NCI-H526 treated with DMSO at 0.1 percent for 48 hours (cell line): ENCODE results near the gene ERCC4.

ENCODE experiments used
- DNase-seq: peaks from one replicate; lab custom pipeline; 2025; lab: John Stamatoyannopoulos, UW

Gene ERCC4

DNA sequence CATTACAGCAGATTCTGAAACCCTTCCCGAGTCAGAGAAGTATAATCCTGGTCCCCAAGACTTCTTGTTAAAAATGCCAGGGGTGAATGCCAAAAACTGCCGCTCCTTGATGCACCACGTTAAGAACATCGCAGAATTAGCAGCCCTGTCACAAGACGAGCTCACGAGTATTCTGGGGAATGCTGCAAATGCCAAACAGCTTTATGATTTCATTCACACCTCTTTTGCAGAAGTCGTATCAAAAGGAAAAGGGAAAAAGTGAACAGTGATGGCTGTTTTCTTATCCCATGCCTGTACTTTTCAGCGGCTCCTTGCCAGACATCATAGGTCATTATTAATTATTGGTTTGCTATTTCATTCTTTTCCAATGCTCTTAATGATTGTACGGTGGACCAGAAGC, 28.1 kb downstream of the ERCC4 start:
- no peak for DNase-seq

DNA sequence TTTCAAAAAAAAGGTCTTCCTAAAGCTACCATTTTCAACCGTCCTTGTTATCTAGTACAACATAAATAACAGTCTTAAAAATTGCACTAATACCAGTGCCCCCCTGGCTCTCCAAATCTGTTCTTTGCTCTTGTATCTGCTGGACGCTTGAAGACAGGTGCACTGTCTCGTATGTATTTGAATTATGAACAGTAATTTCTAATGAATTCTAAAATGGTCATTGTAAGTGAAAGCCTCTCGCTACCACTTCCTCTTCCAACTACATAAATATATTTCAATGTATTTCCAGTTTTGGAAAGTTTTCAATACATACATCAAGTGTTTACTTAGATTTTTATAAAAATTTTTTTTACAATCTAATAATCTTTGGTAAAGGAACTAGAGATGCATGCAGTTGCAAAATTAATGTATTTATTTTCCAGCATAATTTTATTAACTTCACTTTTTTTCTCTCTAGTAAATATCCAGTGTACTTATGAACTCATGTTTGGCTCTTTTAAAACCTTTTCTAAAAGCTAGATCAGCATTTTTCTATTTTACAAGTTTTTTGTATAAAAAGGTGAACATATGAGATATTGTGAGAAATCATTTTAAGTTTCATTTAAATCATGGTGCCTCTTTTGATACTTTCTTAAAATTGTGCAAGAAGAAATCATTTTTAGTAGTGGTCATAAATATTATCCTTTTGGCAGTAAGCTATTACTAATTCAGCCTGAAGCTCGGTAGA, 31.0 kb downstream of the ERCC4 start:
- DNase-seq: no peak

DNA sequence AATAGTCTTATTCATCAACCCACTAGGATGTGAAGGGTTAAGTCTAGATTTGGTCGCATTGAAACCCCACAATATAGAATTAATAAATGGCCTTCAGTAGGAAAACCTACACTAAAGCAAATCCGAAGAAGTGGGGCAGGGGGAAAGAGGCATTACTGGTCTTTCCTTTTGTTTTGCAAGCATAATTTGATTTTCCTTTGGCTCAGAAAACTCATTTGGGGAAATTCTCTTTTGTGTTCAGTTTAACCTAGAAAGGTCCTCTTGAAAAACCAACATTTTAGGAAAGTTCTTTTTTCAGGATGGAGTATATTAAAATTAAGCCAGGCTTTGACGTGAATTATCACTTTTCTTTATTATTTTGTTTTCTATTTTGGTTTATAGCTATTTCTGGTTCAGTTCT, 31.7 kb downstream of the ERCC4 start:
- no peak for DNase-seq

DNA sequence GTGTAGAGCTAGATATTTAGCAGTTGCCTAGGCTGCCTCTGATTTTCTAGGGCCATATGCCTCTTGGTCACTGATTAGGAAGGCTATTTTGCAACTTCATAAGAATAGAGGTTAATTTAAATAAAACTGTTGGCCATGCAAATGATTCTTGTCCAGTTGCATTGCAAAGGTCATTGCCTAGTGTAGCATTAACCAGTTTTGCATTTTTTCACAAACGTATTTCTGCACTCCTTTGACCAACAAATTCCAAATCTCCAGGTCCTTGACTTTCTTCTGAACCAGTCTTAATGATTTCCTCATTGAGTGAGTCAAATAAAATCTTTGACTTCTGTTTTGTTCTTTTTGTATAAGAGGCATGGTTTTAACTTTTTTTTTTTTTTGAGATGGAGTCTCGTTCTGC, 33.5 kb downstream of the ERCC4 start:
- DNase-seq: peak; percentile 27

DNA sequence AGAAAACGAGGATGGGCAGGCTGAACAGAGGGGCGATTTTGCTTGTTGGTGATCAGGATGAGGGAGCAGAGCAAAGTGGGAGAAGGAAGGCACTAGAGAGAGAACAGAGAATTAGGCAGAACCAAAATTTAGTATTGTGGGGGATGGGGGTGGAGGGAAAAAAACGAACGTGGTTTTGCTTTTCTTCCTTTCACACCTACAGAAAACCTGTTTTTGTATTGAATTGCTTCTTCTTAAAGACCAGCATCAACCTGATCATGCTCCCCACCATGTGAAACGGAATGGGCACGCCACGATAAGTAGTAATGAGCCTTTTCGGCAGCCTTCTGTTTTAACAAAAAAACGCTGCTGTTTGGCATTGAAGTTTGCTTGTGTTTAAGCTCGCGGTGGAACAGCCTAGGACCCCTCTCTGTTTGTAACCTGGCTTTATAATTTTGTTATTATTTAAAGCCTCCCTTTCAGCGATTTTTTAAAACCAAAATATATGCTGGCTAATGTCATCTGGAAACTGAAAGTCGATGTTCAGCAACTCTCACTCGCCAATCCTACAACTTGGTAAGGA, 36.8 kb downstream of the ERCC4 start:
- DNase-seq: no peak

DNA sequence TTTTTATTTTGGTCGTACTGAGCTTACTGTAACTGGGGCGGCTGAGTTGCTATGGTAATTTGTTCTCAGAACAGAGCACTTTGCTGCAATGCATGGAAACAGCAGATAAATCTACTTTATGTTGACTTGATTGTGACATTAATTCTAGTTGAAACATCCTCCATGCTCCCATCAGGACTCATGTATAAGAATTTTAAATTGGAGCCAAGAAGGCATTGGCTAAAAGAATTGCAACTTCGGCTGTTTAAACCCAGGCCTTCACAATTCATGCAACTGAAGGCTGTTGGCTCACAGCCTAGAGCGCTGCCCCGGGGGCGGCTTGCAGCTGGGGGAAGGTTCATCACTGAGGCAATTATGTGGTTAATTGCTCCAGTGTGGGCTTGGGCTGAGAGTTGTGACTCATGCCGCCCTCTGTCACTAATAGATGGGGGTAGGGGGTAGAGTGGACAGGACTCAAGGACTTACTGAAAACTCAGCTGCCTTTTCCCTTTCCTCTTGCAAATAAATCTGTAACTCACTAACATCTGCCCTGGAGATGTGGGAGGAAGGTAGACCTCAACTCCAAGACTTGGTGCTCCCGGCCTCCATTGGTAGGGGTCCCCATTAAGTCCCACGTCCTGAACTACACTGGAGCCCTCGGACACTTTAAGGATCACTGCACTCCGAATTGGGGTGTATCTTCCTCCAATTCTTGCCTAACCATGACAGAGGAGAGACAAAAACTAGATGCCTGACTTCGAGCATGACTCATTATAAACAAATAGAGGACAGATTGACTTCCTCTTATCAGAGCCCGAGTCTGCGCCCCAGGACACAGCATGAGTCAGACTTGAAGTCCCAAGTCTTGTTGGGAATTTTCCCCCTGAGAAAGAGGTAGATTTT, 37.5 kb downstream of the ERCC4 start:
- DNase-seq: no peak

DNA sequence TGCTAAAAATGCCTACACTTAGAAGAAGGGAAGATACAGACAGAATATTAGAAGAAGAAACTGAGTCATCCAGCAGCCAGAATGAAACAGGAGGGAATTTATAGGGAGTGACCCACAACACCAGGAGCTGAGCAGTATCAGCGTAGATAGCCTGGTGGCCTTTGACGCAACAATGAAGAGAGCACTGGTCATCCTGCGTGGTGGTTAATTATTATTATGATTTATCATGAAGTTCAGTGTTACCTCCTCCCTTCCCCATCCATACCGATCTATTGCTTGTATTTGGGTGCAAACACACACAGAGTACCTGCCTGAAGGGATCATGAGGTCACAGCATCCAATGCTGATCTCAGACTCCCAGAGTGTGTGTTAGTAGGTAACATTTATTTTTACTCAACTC, 38.5 kb downstream of the ERCC4 start:
- DNase-seq: no peak

DNA sequence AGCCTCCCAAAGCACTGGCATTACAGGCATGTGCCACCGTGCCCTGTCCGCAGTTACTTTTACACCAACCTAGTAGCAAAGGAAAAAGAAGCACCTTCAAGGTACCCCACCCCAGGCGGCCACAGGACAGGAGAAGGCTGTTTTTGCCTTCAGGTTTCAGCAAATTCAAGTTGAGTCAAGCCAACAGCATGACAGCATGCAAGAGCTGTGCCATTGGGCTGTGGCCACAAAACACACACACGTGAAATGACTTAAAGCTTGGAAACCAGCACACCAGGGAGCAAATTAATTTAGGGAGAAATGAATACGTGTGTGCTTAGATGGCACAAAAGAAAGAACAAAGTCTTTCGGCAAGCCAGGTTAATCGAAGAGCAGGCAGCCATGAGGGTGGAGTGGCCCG, 39.7 kb downstream of the ERCC4 start:
- no peak for DNase-seq

DNA sequence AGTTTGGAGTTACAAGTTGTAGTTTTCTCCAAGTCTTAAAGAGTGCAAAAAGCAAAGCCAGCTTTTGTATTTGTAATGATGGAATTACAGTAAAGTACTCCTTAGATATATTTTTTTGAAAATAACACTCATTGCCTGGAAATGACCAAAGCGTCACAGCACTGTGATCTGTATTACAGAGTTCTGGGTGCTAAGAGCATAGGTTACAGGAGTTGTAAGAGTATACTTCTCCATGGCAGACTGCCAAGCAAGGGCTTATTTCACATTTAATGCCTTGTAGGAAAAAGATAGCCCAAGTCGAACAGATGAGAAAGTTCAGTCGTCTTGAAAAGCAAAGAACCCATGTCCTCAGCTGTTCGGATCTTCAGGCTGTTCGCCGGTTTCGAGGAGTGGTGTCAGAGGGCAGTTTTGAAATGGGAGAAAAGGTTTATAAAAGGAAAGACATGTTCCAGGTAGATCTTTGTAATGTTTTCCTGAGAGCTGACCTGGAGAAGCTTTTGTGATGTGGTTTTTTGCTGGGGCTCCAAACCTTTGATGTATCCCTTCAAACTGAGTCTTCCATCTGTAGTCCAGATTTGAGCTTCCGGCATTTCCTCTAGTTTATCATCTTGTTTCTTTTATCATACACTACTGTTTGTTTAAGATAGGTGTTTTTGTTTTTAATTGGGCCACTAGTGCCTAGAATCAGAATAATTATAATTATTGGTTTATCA, 41.3 kb downstream of the ERCC4 start:
- DNase-seq: no peak

DNA sequence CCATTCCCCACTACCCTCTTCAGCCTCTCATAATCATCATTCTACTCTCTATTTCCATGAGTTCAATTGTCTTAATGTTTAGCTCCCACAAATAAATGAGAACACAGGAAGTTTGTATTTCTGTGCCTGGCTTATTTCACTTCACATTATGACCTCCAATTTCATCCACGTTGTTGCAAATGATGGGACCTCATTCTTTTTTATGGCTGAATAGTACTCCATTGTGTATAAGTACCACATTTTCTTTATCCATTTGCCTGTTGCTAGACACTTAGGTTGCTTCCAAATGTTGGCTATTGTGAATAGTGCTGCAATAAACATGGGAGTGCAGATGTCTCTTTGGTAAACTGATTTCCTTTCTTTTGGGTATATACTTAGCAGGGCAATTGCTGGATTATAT, 42.3 kb downstream of the ERCC4 start:
- no peak for DNase-seq

DNA sequence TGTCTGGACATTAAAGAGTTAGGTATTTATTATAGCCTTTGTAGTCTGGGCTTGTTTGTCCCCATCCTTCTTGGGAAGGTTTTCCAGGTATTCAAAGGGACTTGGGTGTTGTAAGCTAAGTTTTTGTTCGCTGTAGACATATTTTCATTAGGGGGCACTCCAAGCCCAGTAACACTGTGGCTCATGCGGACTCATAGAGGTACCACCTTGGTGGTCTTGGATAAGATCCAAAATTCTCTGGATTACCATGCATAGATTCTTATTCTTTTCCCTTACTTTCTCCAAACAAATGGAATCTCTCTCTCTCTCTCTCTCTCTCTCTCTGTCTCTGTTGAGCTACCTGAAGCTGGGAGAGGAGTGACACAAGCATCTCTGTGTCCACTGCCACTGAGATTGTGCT, 48.9 kb downstream of the ERCC4 start:
- DNase-seq: no peak

DNA sequence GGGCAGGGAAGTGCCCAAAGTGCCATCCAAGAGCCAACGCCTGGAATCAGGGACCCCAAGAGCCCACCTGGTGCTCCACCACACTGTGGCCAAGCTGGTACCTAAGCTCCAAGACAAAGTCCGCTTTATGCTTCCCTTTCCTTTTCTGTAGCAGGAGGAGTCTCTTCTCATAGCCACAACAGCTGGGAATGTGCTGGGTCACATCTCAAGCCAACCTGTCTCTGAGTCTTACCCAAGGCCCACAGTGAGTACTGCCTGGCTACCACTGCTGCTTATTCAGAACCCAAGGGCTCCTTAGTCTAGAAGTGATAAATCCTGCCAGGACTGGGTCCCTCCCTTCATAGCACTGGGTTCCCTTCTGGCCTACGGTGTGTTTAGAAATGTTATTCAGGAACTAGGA, 49.8 kb downstream of the ERCC4 start:
- DNase-seq: no peak

DNA sequence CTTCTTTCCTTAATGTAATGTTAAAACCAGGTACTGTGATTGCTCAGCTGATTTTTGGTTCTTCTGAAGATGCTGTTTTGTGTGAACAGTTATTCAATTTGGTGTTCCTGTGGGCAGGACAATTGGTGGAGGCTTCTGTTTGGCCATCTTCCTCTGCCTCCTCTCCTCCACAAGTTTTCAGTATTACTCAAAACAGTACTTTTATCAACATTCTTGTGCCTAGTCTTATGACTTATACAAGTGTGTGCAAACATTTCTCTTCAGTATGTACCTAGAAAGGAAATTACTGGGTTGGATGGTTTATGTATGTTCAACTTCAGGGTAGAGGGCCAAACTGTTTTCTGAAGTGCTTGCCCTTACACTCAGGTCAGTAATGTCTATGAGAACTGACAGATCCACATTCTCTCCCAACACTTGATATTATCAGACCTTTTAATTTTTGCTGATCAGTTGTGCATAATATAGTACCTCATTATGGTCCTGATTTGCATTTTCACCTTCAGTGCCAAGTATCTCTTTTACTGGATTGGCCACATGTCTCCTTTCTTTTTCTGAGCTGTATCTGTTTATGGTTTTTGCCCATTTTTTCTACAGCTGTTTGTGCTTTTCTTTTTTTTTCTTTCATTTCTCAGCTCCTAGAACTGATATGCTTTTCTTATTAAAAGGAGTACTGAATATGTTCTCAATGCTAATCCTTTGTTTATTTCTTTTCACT, 50.9 kb downstream of the ERCC4 start:
- DNase-seq: no peak

DNA sequence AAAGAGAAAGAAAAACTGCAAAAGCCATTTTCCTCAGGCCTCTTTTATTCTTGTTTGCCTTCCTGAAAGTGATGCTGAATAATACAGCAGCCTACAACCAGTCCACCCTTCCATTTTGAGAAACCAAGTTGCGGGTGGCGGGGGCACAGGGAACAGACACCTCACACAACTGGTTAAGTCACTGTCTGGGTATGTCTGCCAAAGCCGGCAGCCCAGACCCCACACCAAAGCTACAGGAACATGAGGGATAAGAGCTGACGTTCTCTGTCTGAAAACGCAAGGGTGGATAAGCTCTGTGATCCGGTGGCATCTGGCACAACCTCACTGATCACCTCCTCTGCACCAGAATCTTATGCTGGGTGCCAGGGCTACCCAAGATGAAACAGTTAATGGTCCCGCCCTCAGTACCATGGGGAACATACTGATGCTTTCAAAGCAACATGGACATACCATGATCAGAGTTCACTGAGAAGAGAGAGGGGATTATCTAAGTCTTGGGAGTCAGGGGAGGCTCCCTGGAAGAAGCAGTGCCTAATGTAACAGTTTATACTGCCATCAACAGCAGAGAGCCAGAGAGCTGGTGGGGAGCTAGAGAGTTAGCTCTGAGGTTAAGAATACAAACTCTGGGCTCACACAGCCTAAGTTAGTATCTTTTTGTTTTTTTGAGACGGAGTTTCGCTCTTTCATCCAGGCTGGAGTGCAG, 53.5 kb downstream of the ERCC4 start:
- DNase-seq: no peak

DNA sequence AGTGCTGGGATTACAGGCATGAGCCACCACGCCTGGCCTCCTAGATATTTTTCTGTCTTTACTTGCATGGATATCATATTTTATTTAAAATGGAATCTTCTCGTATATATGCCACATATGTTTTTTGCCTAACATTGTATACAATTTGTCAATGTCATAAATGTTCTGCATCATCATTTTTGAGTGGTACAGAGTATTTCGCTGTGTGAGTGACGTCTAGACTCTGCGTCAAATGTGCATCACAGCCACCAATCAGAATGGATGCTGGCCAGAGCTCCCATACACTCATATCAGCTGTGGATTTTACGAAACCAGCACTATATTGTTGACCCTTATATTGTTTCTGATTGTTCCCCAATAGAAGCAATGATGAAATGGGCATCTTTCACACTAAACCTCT, 57.2 kb downstream of the ERCC4 start:
- no peak for DNase-seq

DNA sequence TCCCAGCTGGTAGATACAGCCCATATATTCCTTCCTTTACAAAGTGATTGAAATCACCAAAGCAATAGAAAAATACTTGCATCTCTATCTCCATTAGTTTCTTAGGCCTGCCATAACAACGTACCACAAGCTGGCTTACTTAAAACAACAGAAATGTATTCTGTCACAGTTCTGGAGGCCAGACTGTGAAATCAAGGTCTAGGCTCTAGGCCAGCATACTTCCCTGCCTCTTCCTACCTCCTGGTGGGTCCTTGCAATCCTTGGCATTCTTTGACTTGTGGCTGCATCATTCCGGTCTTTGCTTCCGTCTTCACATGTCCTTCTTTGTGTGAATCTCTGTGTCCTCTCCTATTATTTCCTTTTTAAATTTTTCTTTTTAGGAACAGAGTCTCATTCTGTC, 62.5 kb downstream of the ERCC4 start:
- DNase-seq: no peak

DNA sequence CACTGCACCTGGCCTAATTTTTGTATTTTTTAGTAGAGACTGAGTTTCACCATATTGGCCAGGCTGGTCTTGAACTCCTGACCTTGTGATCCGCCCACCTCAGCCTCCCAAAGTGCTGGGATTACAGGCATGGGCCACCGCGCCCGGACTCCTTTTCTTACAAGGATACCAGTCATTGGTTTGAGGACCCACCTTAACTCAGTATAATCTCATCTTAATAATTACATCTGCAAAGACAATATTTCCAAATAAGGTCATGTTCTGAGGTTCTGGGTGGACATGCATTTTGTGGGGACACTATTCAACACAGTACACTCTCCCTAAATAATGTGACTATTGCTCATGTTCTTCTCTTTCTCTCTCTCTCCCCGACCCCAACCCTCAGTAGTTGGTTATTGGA, 63.7 kb downstream of the ERCC4 start:
- no peak for DNase-seq

DNA sequence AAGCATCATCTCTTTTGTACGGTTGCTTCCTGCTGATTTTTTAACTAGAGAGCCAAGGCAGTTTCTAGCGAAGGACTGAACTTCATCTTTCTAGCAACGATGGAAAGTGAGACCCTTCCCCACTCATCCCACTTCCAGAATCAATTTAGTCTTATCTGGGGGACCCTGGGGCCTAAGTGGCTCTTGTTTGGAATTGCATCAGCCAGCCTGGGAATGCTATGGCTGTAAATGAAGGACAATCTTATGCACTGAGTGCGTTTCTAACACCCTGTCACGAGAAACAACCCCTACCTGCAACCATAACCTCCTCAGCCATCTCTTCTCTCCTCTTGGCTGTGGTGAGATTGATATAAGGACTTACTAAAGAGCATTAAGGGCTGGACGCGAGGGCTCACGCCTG, 64.8 kb downstream of the ERCC4 start:
- DNase-seq: no peak

DNA sequence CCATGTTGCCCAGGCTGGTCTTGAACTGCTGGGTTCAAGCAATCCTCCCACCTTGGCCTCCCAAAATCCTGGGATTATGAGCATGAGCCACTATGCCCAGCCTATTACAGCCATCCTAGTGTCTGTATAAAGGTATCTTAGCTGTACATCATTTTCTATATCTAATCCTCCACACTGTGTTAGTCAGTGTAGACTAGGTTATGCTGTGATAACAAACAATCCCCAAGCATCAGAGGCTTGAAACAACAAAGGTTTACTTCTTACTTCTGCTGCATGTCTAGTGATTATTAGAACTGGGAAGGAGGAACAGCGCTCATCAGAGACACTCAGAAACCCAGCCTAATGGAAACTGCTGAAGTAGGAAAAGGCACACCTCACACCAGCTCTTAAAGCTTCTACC, 68.1 kb downstream of the ERCC4 start:
- DNase-seq: no peak

DNA sequence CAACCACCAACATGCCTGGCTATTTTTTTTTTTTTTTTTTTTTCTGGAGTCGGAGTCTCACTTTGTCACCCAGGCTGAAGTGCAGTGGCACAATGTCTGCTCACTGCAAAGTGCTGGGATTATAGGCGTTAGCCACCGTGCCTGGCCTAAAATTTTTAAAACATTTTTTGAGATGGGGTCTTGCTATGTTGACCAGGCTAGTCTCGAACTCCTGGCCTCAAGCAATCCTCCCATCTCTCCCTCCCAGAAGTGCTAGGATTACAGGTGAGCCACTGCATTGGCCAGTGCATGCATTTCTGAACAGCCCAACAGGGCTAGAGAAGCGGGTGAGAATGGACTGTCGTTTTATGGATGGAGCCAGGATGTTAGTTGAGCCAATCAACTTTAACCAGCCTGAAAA, 72.4 kb downstream of the ERCC4 start:
- no peak for DNase-seq

DNA sequence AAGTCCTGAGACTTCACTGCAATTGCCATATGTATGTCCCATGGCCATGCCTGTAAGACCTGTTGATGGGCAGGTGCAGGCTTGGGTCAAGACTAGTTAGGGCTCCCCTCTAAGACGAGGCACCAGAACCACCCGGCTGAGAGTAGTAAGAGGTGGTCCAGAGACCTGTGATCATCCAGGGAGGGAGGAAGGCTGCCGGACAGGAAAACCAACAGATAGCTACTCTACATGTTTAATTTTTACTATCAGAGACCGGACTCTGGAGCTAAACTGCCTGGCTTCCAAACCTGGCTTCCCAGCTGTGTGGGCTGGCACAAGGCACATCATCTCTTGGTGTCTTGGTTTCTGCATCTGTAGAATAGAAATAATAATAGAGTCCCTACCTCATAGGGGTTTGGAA, 73.0 kb downstream of the ERCC4 start:
- no peak for DNase-seq
